ENCODE results near the gene WIPI1. TPM values are rescaled to one million over a fixed set of nuclear protein-coding genes. Genes with fewer than 3 reads are reported as not detected.
"Not testable (repeated sequence)": the region's sequence is repeated elsewhere in the genome, so short reads cannot be mapped to it uniquely, and the experiment has no call there.

Gene WIPI1
- total RNA-seq, 4 donors from 2014 or later: 23.0 to 32.2 (median 25.5) TPM

- no peaks in the 10 kb centered on the region for H3K9me3 ChIP-seq
- H3K4me3 ChIP-seq: no peak overlapping the region
- H3K36me3 ChIP-seq: peaks cover 0 to 34% (median 4%) of the 10 kb centered on the region in 3 donors
- 90 to 100% methylated on average over 3 of the region's 3 CpGs for WGBS, 2 donors
- no peak overlapping the region for H3K27ac ChIP-seq
- DNase-seq: no peak
- no peaks in the 10 kb centered on the region for H3K4me1 ChIP-seq
- no peaks in the 10 kb centered on the region for H3K27me3 ChIP-seq
- intact Hi-C loops (cut with DNase I): no loop called here
- TF ChIP-seq CTCF (IDR thresholded peaks at IDR 0.05): no peak
- no peak for TF ChIP-seq POLR2A (IDR thresholded peaks at IDR 0.05)
Measured at GRCh38 chr17:68417317-68417716, 40.0 kb downstream of the WIPI1 start.

GRCh38 chr17:68414901-68415300 is 42.4 kb downstream of the WIPI1 start:
- H3K4me3 ChIP-seq; H3K27ac ChIP-seq; H3K4me1 ChIP-seq; H3K27me3 ChIP-seq; H3K36me3 ChIP-seq; DNase-seq; intact Hi-C loops (cut with DNase I); H3K9me3 ChIP-seq: not testable (repeated sequence)

- intact Hi-C loops (cut with DNase I); H3K9me3 ChIP-seq; H3K36me3 ChIP-seq; H3K4me1 ChIP-seq; DNase-seq; H3K27me3 ChIP-seq: not testable (repeated sequence)
- WGBS, 2 donors: 8 to 9% methylated on average over 9 of the region's 34 CpGs
- Histone ChIP-seq H3K4me3 (peak overlapping the region; percentile 31 to 64 (median 47)), H3K27ac (peak overlapping the region in 3 of 4 donors; percentile 34 to 56 (median 48))
- TF ChIP-seq CTCF (IDR thresholded peaks at IDR 0.05): peak in 3 of 6 experiments; percentile 7 to 12 (median 11)
Measured at GRCh38 chr17:68413597-68414560, 43.4 kb downstream of the WIPI1 start.

GRCh38 chr17:68407656-68408055 is 49.6 kb downstream of the WIPI1 start:
- H3K27me3 ChIP-seq; H3K9me3 ChIP-seq; H3K27ac ChIP-seq; DNase-seq; H3K4me1 ChIP-seq; H3K4me3 ChIP-seq; intact Hi-C loops (cut with DNase I); H3K36me3 ChIP-seq: not testable (repeated sequence)
- 60 to 64% methylated on average over 1 of the region's 1 CpG for WGBS, 2 donors

GRCh38 chr17:68403837-68404236 is 53.5 kb downstream of the WIPI1 start:
- H3K36me3 ChIP-seq; H3K27me3 ChIP-seq; intact Hi-C loops (cut with DNase I); H3K4me3 ChIP-seq; H3K27ac ChIP-seq; DNase-seq; H3K9me3 ChIP-seq: not testable (repeated sequence)
- WGBS, 2 donors: 87 to 88% methylated on average over 5 of the region's 5 CpGs
- H3K4me1 ChIP-seq: peaks cover 0 to 12% (median 2%) of the 10 kb centered on the region in 3 donors

- Histone ChIP-seq H3K4me1 (peaks cover 0 to 14% (median 4%) of the 10 kb centered on the region in 3 donors), H3K4me3 (no peak overlapping the region), H3K9me3 (peaks cover 0 to 6% (median 0%) of the 10 kb centered on the region in 3 donors), H3K36me3 (no peaks in the 10 kb centered on the region), H3K27ac (no peak overlapping the region), H3K27me3 (no peaks in the 10 kb centered on the region)
- no peak for DNase-seq
- intact Hi-C loops (cut with DNase I): no loop called here
- TF ChIP-seq POLR2A (IDR thresholded peaks at IDR 0.05) (no peak), CTCF (IDR thresholded peaks at IDR 0.05) (no peak)
- 79 to 82% methylated on average over 1 of the region's 1 CpG for WGBS, 2 donors
Measured at GRCh38 chr17:68403122-68403521, 54.2 kb downstream of the WIPI1 start.
